ENCODE measurements around the gene TFF1.
"Not testable (repeated sequence)": the region's sequence is repeated elsewhere in the genome, so short reads cannot be mapped to it uniquely, and the experiment has no call there.

Gene TFF1

DNA sequence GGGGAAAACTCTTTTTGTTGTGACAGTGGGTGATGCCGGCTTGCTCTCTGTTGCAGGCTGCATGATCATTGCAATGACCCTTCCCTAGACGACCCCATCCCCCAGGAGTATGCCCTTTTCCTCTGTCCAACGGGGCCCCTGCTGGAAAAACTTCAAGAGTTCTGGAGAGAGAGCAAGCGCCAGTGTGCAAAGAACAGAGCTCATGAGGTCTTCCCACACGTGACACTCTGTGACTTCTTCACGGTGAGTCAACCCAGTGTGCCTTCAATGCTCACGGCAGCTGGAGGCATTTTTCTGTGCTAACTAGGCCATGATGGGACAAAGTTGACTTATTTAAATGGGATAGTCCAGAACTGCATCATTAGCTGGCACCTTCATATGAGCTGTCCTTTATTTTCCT lies 43.0 kb upstream of the TFF1 start:
- Histone ChIP-seq H3K27ac (ENCODE audit: low read depth, low read length, poor library complexity, severe bottlenecking) (no peak overlapping the region), H3K9me2 (ENCODE audit: low read depth, low read length) (no peaks in the 10 kb centered on the region), H4K20me1 (ENCODE audit: insufficient read depth, low read length) (no peaks in the 10 kb centered on the region), H3K4me3 (ENCODE audit: low read depth, low read length, poor library complexity, severe bottlenecking) (no peak overlapping the region), H2AFZ (ENCODE audit: low read length) (no peak overlapping the region), H3K79me2 (ENCODE audit: insufficient read depth, low read length) (no peaks in the 10 kb centered on the region), H3K27me3 (ENCODE audit: insufficient read depth, low read length) (0 out of 2 replicates have a peak, but pooled peaks cover 7% of the 10 kb centered on the region), H3K4me1 (ENCODE audit: insufficient read depth, low read length, severe bottlenecking) (no peaks in the 10 kb centered on the region), H3K36me3 (ENCODE audit: insufficient read depth, low read length) (no peaks in the 10 kb centered on the region), H3K9ac (ENCODE audit: low read length) (no peak overlapping the region), H3K9me3 (ENCODE audit: low read length) (no peaks in the 10 kb centered on the region), H3K4me2 (ENCODE audit: low read length) (no peak overlapping the region), H3F3A (ENCODE audit: insufficient read depth, low read length) (no peaks in the 10 kb centered on the region)
- TF ChIP-seq EZH2 (IDR thresholded peaks at IDR 0.05; ENCODE audit: borderline replicate concordance, low read length), result no peak
- TF ChIP-seq, protein P1, sequence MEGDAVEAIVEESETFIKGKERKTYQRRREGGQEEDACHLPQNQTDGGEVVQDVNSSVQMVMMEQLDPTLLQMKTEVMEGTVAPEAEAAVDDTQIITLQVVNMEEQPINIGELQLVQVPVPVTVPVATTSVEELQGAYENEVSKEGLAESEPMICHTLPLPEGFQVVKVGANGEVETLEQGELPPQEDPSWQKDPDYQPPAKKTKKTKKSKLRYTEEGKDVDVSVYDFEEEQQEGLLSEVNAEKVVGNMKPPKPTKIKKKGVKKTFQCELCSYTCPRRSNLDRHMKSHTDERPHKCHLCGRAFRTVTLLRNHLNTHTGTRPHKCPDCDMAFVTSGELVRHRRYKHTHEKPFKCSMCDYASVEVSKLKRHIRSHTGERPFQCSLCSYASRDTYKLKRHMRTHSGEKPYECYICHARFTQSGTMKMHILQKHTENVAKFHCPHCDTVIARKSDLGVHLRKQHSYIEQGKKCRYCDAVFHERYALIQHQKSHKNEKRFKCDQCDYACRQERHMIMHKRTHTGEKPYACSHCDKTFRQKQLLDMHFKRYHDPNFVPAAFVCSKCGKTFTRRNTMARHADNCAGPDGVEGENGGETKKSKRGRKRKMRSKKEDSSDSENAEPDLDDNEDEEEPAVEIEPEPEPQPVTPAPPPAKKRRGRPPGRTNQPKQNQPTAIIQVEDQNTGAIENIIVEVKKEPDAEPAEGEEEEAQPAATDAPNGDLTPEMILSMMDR (IDR thresholded peaks at IDR 0.05; ENCODE audit: low read length), result no peak

DNA sequence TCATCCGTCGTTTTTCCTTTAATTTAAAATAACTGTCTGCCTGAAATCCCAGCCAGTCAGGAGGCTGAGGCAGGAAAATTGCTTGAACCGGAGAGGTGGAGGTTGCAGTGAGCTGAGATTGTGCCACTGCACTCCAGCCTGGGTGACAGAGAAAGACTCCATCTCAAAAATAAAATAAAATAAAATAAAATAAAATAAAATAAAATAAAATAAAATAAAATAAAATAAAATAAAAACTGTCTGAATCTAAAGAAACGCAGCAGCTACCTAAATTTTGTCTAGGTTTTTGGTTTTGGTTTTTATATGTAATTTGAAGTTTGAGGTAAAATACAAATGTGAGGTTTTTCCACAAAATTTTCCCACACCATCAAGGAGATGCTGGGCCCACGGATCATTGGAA lies 42.4 kb upstream of the TFF1 start:
- not testable (repeated sequence) for H3K27ac ChIP-seq (ENCODE audit: low read depth, low read length, poor library complexity, severe bottlenecking); H3K4me3 ChIP-seq (ENCODE audit: low read depth, low read length, poor library complexity, severe bottlenecking); H3K9me2 ChIP-seq (ENCODE audit: low read depth, low read length); H3K4me2 ChIP-seq (ENCODE audit: low read length); H4K20me1 ChIP-seq (ENCODE audit: insufficient read depth, low read length); H3K27me3 ChIP-seq (ENCODE audit: insufficient read depth, low read length); H3K4me1 ChIP-seq (ENCODE audit: insufficient read depth, low read length, severe bottlenecking); H3K79me2 ChIP-seq (ENCODE audit: insufficient read depth, low read length); H2AFZ ChIP-seq (ENCODE audit: low read length); H3K9ac ChIP-seq (ENCODE audit: low read length); H3K36me3 ChIP-seq (ENCODE audit: insufficient read depth, low read length); H3K9me3 ChIP-seq (ENCODE audit: low read length); H3F3A ChIP-seq (ENCODE audit: insufficient read depth, low read length)

DNA sequence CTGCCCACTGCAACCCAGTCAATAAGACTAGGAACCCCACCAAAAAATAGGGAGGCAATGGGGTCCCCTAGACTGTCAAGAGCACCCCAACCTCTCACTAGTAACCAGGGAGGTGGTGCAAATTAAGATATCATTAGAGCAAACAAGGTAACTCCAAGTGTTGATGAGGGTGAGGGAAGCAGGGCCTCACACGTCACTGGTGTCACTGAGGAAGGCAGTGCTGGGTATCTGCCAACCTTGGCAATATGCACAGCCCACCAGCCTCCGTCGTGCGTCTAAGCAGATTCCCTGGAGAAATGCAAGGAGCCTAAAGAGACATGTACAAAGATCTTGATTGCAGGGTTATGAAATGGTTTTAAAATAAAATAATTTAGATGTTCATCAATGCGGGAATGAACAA lies 41.1 kb upstream of the TFF1 start:
- Histone ChIP-seq H3K36me3 (ENCODE audit: insufficient read depth, low read length) (no peaks in the 10 kb centered on the region), H3F3A (ENCODE audit: insufficient read depth, low read length) (no peaks in the 10 kb centered on the region), H3K4me1 (ENCODE audit: insufficient read depth, low read length, severe bottlenecking) (no peaks in the 10 kb centered on the region), H3K27me3 (ENCODE audit: insufficient read depth, low read length) (peaks cover 7% of the 10 kb centered on the region; the same call in 1 of the 2 replicates), H3K9ac (ENCODE audit: low read length) (no peak overlapping the region), H3K9me3 (ENCODE audit: low read length) (no peaks in the 10 kb centered on the region), H4K20me1 (ENCODE audit: insufficient read depth, low read length) (no peaks in the 10 kb centered on the region), H3K4me3 (ENCODE audit: low read depth, low read length, poor library complexity, severe bottlenecking) (no peak overlapping the region), H3K27ac (ENCODE audit: low read depth, low read length, poor library complexity, severe bottlenecking) (no peak overlapping the region), H3K4me2 (ENCODE audit: low read length) (no peak overlapping the region), H2AFZ (ENCODE audit: low read length) (no peak overlapping the region), H3K79me2 (ENCODE audit: insufficient read depth, low read length) (no peaks in the 10 kb centered on the region), H3K9me2 (ENCODE audit: low read depth, low read length) (no peaks in the 10 kb centered on the region)
- TF ChIP-seq, protein P1 (IDR thresholded peaks at IDR 0.05; ENCODE audit: low read length), result no peak
- no peak for TF ChIP-seq EZH2 (IDR thresholded peaks at IDR 0.05; ENCODE audit: borderline replicate concordance, low read length)

DNA sequence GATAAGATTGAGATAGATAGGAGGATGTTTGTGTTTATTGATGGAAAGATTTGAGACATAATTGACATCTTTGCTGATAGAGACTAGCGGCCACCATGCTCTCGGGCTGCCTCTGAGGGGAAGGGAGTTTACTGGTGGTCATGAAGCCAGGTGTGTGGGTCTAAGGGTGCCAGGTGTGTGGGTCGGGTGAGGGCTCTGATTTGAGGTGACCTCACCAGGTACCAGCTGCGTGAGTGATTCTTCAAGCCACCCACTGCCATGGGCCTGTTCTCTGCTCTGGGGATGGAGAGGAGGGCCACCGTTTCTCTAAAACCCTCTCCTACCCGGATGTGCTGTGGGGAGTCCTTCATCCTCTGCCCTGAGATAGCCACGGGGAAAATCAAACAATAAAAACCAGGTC lies 40.5 kb upstream of the TFF1 start:
- no peaks in the 10 kb centered on the region for H3K9me2 ChIP-seq (ENCODE audit: low read depth, low read length)

More for the DNA sequence above, 40.5 kb upstream of the TFF1 start:
- Histone ChIP-seq H3K4me1 (ENCODE audit: insufficient read depth, low read length, severe bottlenecking) (no peaks in the 10 kb centered on the region), H4K20me1 (ENCODE audit: insufficient read depth, low read length) (no peaks in the 10 kb centered on the region), H3F3A (ENCODE audit: insufficient read depth, low read length) (no peaks in the 10 kb centered on the region), H3K4me2 (ENCODE audit: low read length) (peak overlapping the region; percentile 15; the same call in 1 of the 2 replicates), H3K27me3 (ENCODE audit: insufficient read depth, low read length) (peaks cover 11% of the 10 kb centered on the region; the same call in 1 of the 2 replicates), H3K79me2 (ENCODE audit: insufficient read depth, low read length) (no peaks in the 10 kb centered on the region), H2AFZ (ENCODE audit: low read length) (no peak overlapping the region), H3K4me3 (ENCODE audit: low read depth, low read length, poor library complexity, severe bottlenecking) (no peak overlapping the region), H3K9ac (ENCODE audit: low read length) (no peak overlapping the region), H3K27ac (ENCODE audit: low read depth, low read length, poor library complexity, severe bottlenecking) (no peak overlapping the region), H3K36me3 (ENCODE audit: insufficient read depth, low read length) (no peaks in the 10 kb centered on the region), H3K9me3 (ENCODE audit: low read length) (peaks cover 4% of the 10 kb centered on the region; the same call in 1 of the 2 replicates)
- TF ChIP-seq, protein P1 (IDR thresholded peaks at IDR 0.05; ENCODE audit: low read length), result no peak
- TF ChIP-seq EZH2 (IDR thresholded peaks at IDR 0.05; ENCODE audit: borderline replicate concordance, low read length), result no peak

All from OCI-LY1 (cell line).